A549 treated with DMSO at 1 μM for 4 hours (cell line): ENCODE data around the gene UNC119. TPM values are rescaled to one million over a fixed set of nuclear protein-coding genes. Genes with fewer than 3 reads are reported as not detected.

Experiments
- total RNA-seq: library from RNA; stranded (reverse); fragments of 200-300 nt; extraction: Qiagen RNA extraction; gene quantifications from 5 replicates; pipeline ENCODE4 v1.2.3, GENCODE V29; 2022; ENCODE audit warnings: low read depth

UNC119 gene
- total RNA-seq, result 26.3 to 34.7 TPM (median 29.9 TPM) in 5 replicates

GRCh38 chr17:28552176-28552999 lies at the start of gene UNC119:
Gene UNC119 (minus strand): TSS chr17:28552624. CDS start chr17:28552557, 67 bp downstream.

GRCh38 chr17:28598799-28599310 lies 46.4 kb upstream of the UNC119 start, which contains the start of gene SPAG5:
Gene SPAG5 (minus strand): TSS chr17:28599025. CDS start chr17:28598946, 79 bp downstream.

GRCh38 chr17:28576758-28577465 lies 24.5 kb upstream of the UNC119 start, which contains the start of gene ALDOC:
Gene ALDOC (minus strand): TSS chr17:28576895. CDS start chr17:28575532, 1,363 bp downstream.

GRCh38 chr17:28571361-28572122 lies 19.1 kb upstream of the UNC119 start, which contains the start of gene PIGS:
Gene PIGS (minus strand): TSS chr17:28571524. CDS start chr17:28571496, 28 bp downstream.

GRCh38 chr17:28505986-28506665 lies 46.3 kb downstream of the UNC119 start, which contains the start of gene FOXN1:
Gene FOXN1 (plus strand): TSS chr17:28506348. CDS start chr17:28523970, 17,622 bp downstream.

Other genes with a start within 250 kb of the UNC119 start
- 52.9 to 61.6 TPM (median 57.0 TPM) in 5 replicates for gene TMEM97, start 233.4 kb downstream of the UNC119 start, total RNA-seq
- 54.9 to 61.6 TPM (median 58.4 TPM) in 5 replicates for gene IFT20, start 217.2 kb downstream of the UNC119 start, total RNA-seq
- 46.6 to 59.1 TPM (median 52.4 TPM) in 5 replicates for gene TNFAIP1, start 216.9 kb downstream of the UNC119 start, total RNA-seq
- 142 to 171 TPM (median 162 TPM) in 5 replicates for gene POLDIP2, start 195.1 kb downstream of the UNC119 start, total RNA-seq
- not detected in 5 replicates for gene SEBOX, start 187.4 kb downstream of the UNC119 start, total RNA-seq
- 17.2 to 27.4 TPM (median 19.3 TPM) in 5 replicates for gene VTN, start 182.3 kb downstream of the UNC119 start, total RNA-seq
- 5.1 to 6.2 TPM (median 6.0 TPM) in 5 replicates for gene SARM1, start 180.9 kb downstream of the UNC119 start, total RNA-seq
- 17.4 to 21.2 TPM (median 20.9 TPM) in 5 replicates for gene SLC46A1, start 146.4 kb downstream of the UNC119 start, total RNA-seq
- 0.06 to 0.12 TPM (median 0.09 TPM) in 5 replicates for gene SLC13A2, start 79.0 kb downstream of the UNC119 start, total RNA-seq
- 0.02 to 0.05 TPM (median 0.03 TPM) in 3 of 5 replicates, not detected in the others for gene FOXN1, start 46.3 kb downstream of the UNC119 start, total RNA-seq
- gene PIGS, start 18.9 kb upstream of the UNC119 start, total RNA-seq, result 57.3 to 64.3 TPM (median 61.4 TPM) in 5 replicates
- gene ALDOC, start 24.3 kb upstream of the UNC119 start, total RNA-seq, result 1.4 to 2.3 TPM (median 1.8 TPM) in 5 replicates
- gene SPAG5, start 46.4 kb upstream of the UNC119 start, total RNA-seq, result 77.8 to 88.5 TPM (median 81.4 TPM) in 5 replicates
- gene RSKR, start 61.6 kb upstream of the UNC119 start, total RNA-seq, result 3.8 to 7.0 TPM (median 6.0 TPM) in 5 replicates
- gene BLTP2, start 92.5 kb upstream of the UNC119 start, total RNA-seq, result 58.3 to 71.6 TPM (median 70.6 TPM) in 5 replicates
- 86.5 to 94.5 TPM (median 88.1 TPM) in 5 replicates for gene SDF2, start 109.3 kb upstream of the UNC119 start, total RNA-seq
- 74.5 to 78.6 TPM (median 77.8 TPM) in 5 replicates for gene SUPT6H, start 109.6 kb upstream of the UNC119 start, total RNA-seq
- gene PROCA1, start 159.3 kb upstream of the UNC119 start, total RNA-seq, result 1.0 to 1.7 TPM (median 1.1 TPM) in 5 replicates
- gene RAB34, start 165.2 kb upstream of the UNC119 start, total RNA-seq, result 233 to 267 TPM (median 261 TPM) in 5 replicates
- 1,965 to 2,250 TPM (median 2,168 TPM) in 5 replicates for gene RPL23A, start 167.4 kb upstream of the UNC119 start, total RNA-seq
- gene TLCD1, start 173.6 kb upstream of the UNC119 start, total RNA-seq, result 31.2 to 50.8 TPM (median 45.6 TPM) in 5 replicates
- gene NEK8, start 176.2 kb upstream of the UNC119 start, total RNA-seq, result 4.1 to 4.9 TPM (median 4.5 TPM) in 5 replicates
- 70.5 to 86.4 TPM (median 76.4 TPM) in 5 replicates for gene TRAF4, start 191.4 kb upstream of the UNC119 start, total RNA-seq